ENCODE data around the gene LRRC8C.

Gene LRRC8C

GRCh38 chr1:89670711-89671110 is 37.8 kb downstream of the LRRC8C start:
- no peak for DNase-seq

GRCh38 chr1:89671775-89672488 is 39.0 kb downstream of the LRRC8C start:
- no peak for DNase-seq

- DNase-seq: no peak
Measured at GRCh38 chr1:89672489-89673183, 39.7 kb downstream of the LRRC8C start.

- no peak for DNase-seq
Measured at GRCh38 chr1:89673251-89673650, 40.3 kb downstream of the LRRC8C start.

GRCh38 chr1:89675677-89676076 is 42.8 kb downstream of the LRRC8C start:
- DNase-seq: no peak

GRCh38 chr1:89681045-89681729 is 48.3 kb downstream of the LRRC8C start:
- DNase-seq: no peak

- no peak for DNase-seq
Measured at GRCh38 chr1:89682611-89683010, 49.7 kb downstream of the LRRC8C start.

- DNase-seq: no peak
Measured at GRCh38 chr1:89685461-89685860, 52.5 kb downstream of the LRRC8C start.

- DNase-seq: no peak
Measured at GRCh38 chr1:89686520-89686919, 53.6 kb downstream of the LRRC8C start.

GRCh38 chr1:89687254-89687653 is 54.3 kb downstream of the LRRC8C start:
- DNase-seq: no peak

GRCh38 chr1:89688607-89689006 is 55.7 kb downstream of the LRRC8C start:
- no peak for DNase-seq

GRCh38 chr1:89689234-89689633 is 56.3 kb downstream of the LRRC8C start:
- no peak for DNase-seq

GRCh38 chr1:89690595-89690994 is 57.7 kb downstream of the LRRC8C start:
- no peak for DNase-seq

- peak in 1 of 51 donors; percentile 2 for DNase-seq
Measured at GRCh38 chr1:89692601-89693521, 59.9 kb downstream of the LRRC8C start.

- DNase-seq: no peak
Measured at GRCh38 chr1:89695847-89696246, 62.9 kb downstream of the LRRC8C start.

GRCh38 chr1:89697383-89697782 is 64.5 kb downstream of the LRRC8C start:
- DNase-seq: no peak

GRCh38 chr1:89698020-89698560 is 65.2 kb downstream of the LRRC8C start:
- DNase-seq: no peak

GRCh38 chr1:89698624-89699023 is 65.7 kb downstream of the LRRC8C start:
- no peak for DNase-seq

GRCh38 chr1:89699451-89699986 is 66.6 kb downstream of the LRRC8C start:
- no peak for DNase-seq

- DNase-seq: no peak
Measured at GRCh38 chr1:89701746-89702241, 68.9 kb downstream of the LRRC8C start.

All from hypothalamus (tissue), 51 donors.